WTC11 (cell line): ENCODE data around the gene DTNB.

Source experiments
- CREM ChIP-seq: sonication (generic); formaldehyde crosslinking; IDR thresholded peaks from 2 replicates; pipeline ENCODE4 v1.8.1; 2022; ENCODE audit warnings: mild to moderate bottlenecking, missing genetic modification reagents, moderate library complexity
- ZNF121 ChIP-seq: sonication (generic); formaldehyde crosslinking; IDR thresholded peaks from 2 replicates; pipeline ENCODE4 v1.8.0; 2023; ENCODE audit warnings: missing genetic modification reagents
- ZNF423 ChIP-seq: fragments of 250-450 bp; sonication (Bioruptor Pico); IDR thresholded peaks from 2 replicates; pipeline ENCODE4 v2.1.2; 2022; ENCODE audit warnings: mild to moderate bottlenecking, moderate library complexity
- TF ChIP-seq, protein P1 (sequence below): fragments of 200-600 bp; IDR thresholded peaks from 2 replicates; pipeline ENCODE4 v1.8.0; 2022; ENCODE audit warnings: antibody characterized with exemption
- TF ChIP-seq, protein P2 (sequence below): sonication (generic); formaldehyde crosslinking; IDR thresholded peaks from 2 replicates; pipeline ENCODE4 v1.8.0; 2022; ENCODE audit warnings: mild to moderate bottlenecking, missing genetic modification reagents
- TF ChIP-seq, protein P3 (sequence below): sonication (generic); formaldehyde crosslinking; IDR thresholded peaks from 2 replicates; pipeline ENCODE4 v1.8.0; 2022; ENCODE audit warnings: mild to moderate bottlenecking, missing genetic modification reagents
- TF ChIP-seq, protein P4 (sequence below): sonication (generic); formaldehyde crosslinking; IDR thresholded peaks from 2 replicates; pipeline ENCODE4 v1.8.0; 2023; ENCODE audit warnings: missing genetic modification reagents, mild to moderate bottlenecking, borderline replicate concordance

DNA sequence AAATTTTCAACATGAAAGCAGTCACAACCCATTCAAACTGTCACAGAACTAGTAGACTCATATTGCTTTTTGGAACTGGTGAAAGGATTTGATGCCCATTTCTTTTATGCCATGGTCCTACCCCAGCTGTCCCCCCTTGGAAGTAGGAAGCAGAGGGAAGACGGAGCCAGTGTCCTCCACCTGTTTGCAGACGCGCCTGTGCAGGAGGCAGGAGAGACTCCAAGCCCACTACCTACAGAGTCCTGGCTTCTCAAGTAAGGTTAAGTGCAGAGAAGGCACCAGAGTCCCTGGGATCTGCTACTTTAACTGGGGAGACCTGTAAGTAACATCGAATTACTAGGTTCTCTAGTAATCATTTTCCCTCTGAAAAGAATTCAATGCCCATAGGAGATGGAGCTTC is 299.0 kb downstream of the DTNB start:
- TF ChIP-seq, protein P1, sequence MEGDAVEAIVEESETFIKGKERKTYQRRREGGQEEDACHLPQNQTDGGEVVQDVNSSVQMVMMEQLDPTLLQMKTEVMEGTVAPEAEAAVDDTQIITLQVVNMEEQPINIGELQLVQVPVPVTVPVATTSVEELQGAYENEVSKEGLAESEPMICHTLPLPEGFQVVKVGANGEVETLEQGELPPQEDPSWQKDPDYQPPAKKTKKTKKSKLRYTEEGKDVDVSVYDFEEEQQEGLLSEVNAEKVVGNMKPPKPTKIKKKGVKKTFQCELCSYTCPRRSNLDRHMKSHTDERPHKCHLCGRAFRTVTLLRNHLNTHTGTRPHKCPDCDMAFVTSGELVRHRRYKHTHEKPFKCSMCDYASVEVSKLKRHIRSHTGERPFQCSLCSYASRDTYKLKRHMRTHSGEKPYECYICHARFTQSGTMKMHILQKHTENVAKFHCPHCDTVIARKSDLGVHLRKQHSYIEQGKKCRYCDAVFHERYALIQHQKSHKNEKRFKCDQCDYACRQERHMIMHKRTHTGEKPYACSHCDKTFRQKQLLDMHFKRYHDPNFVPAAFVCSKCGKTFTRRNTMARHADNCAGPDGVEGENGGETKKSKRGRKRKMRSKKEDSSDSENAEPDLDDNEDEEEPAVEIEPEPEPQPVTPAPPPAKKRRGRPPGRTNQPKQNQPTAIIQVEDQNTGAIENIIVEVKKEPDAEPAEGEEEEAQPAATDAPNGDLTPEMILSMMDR: no peak
- TF ChIP-seq ZNF423 (CRISPR knock-in tag) (no peak), ZNF121 (no peak), CREM (CRISPR knock-in tag) (no peak)
- TF ChIP-seq, protein P2, sequence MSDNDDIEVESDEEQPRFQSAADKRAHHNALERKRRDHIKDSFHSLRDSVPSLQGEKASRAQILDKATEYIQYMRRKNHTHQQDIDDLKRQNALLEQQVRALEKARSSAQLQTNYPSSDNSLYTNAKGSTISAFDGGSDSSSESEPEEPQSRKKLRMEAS (CRISPR knock-in tag): no peak
- TF ChIP-seq, protein P3, sequence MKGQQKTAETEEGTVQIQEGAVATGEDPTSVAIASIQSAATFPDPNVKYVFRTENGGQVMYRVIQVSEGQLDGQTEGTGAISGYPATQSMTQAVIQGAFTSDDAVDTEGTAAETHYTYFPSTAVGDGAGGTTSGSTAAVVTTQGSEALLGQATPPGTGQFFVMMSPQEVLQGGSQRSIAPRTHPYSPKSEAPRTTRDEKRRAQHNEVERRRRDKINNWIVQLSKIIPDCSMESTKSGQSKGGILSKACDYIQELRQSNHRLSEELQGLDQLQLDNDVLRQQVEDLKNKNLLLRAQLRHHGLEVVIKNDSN (CRISPR knock-in tag): no peak
- TF ChIP-seq, protein P4, sequence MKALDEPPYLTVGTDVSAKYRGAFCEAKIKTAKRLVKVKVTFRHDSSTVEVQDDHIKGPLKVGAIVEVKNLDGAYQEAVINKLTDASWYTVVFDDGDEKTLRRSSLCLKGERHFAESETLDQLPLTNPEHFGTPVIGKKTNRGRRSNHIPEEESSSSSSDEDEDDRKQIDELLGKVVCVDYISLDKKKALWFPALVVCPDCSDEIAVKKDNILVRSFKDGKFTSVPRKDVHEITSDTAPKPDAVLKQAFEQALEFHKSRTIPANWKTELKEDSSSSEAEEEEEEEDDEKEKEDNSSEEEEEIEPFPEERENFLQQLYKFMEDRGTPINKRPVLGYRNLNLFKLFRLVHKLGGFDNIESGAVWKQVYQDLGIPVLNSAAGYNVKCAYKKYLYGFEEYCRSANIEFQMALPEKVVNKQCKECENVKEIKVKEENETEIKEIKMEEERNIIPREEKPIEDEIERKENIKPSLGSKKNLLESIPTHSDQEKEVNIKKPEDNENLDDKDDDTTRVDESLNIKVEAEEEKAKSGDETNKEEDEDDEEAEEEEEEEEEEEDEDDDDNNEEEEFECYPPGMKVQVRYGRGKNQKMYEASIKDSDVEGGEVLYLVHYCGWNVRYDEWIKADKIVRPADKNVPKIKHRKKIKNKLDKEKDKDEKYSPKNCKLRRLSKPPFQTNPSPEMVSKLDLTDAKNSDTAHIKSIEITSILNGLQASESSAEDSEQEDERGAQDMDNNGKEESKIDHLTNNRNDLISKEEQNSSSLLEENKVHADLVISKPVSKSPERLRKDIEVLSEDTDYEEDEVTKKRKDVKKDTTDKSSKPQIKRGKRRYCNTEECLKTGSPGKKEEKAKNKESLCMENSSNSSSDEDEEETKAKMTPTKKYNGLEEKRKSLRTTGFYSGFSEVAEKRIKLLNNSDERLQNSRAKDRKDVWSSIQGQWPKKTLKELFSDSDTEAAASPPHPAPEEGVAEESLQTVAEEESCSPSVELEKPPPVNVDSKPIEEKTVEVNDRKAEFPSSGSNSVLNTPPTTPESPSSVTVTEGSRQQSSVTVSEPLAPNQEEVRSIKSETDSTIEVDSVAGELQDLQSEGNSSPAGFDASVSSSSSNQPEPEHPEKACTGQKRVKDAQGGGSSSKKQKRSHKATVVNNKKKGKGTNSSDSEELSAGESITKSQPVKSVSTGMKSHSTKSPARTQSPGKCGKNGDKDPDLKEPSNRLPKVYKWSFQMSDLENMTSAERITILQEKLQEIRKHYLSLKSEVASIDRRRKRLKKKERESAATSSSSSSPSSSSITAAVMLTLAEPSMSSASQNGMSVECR (CRISPR knock-in tag): no peak
